GM18508 (cell line): ENCODE results near the gene GADD45A.
"Not testable (repeated sequence)": the region's sequence is repeated elsewhere in the genome, so short reads cannot be mapped to it uniquely, and the experiment has no call there.

Experiments
- ATAC-seq: cut with Tn5 transposase; IDR thresholded peaks from one replicate; pipeline ENCODE4 v1.9.1; 2021; ENCODE audit warnings: moderate number of reproducible peaks; ENCODE audit not compliant: insufficient read depth, unreplicated experiment

The GADD45A gene

GRCh38 chr1:67713057-67713846 lies 28.3 kb downstream of the GADD45A start:
- ATAC-seq, result no peak

GRCh38 chr1:67715819-67716218 lies 30.8 kb downstream of the GADD45A start:
- no peak for ATAC-seq

DNA sequence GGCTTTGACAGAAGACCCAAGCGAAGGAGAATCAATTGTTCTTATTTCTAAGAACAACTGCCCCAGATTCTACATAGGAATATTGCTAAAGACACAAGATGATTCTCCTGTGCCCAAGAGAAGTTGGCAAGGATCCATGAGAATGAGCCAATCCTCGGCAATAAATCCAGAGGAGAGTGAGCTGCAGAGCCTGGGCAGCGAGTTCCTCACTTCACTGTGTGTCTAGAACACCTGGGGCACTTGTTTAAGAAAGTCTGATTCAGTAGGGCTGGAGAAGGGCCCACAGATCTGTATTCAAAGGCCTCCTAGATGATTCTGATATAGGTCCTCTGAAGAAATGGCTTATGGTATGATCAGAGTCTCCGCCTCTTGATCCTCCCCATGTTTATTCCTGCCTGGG lies 31.8 kb downstream of the GADD45A start:
- no peak for ATAC-seq

GRCh38 chr1:67717876-67718275 lies 32.9 kb downstream of the GADD45A start:
- ATAC-seq, result no peak

GRCh38 chr1:67719329-67720196 lies 34.6 kb downstream of the GADD45A start:
- ATAC-seq, result no peak

DNA sequence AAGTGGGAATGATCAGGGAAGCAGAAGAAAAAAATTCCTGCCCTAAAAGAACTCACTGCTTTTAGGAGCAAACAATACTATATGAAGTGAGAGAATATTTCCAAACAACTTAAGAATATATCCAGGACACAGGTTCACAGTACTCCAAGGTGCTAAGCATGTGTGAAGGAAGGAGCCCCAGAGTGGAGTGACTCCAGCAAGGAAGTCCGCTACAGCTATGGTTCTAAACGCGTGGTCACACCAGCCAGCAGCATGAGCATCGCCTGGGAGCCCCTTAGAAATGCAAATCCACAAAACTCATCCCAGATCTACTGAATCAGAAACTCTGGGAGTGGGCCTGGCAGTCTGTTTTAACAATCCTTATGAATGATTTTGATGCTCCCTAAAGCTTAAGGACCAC lies 36.1 kb downstream of the GADD45A start:
- no peak for ATAC-seq

DNA sequence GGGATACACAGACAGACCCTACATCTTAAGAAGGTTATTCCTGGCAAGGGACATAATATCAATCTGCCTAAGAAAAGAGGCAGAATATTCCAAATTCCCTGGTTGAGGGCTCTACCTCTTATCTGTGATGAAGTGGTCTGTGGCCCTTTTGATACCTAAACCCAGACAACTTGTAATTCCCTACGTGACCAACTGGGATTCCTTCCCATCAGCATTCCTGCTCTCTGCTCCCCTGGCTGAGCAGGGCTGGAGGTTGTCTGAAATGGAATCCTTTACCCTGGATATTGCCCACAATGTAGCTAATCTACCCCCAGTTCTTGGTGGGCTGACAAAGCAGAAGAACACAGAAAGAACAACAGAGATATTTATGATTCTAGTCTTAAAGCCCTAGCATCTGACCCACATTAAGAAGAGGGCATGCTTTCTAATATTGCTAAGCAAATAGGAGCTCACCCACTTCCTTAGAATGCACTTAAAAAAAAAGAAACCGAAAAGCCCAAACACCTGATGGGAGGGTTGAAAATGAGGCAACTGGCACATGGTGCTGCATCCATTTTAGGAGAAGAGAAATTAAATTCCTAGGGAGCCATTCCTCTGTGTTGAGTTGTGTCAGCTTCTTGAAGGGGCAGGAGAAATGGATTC lies 36.8 kb downstream of the GADD45A start:
- no peak for ATAC-seq

GRCh38 chr1:67722292-67722944 lies 37.4 kb downstream of the GADD45A start:
- ATAC-seq, result no peak

- ATAC-seq, result no peak
Measured at GRCh38 chr1:67723126-67723525, 38.1 kb downstream of the GADD45A start.

GRCh38 chr1:67723620-67724019 lies 38.6 kb downstream of the GADD45A start:
- peak; percentile 54 for ATAC-seq

DNA sequence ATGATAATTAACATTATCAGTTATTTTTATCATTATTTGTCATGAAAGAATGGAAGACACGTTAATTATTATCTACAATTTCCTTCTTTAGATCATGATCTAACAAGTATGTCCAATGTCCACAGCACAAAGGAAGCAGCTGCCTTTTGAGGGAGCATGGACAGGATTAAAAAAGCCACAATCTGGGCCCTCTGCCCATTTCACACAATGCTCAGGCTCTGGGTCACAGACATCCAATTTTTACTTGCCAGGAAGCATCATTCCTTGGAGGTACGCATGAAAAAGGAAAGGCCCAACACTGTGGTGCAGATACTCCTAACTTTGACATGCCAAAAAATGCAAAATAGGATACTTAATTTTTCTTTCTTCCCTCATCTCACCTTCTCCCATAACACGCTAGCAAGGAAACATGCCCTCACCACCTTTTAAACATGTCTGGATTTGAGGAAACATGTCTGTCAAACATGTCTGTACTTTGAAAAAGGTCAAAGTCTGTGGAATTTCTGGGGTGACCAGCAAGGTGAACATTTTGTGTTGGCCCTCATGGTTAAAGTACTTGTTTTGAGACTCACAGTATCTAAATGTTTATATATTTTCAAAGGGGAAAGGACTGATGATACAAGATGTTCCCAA lies 40.0 kb downstream of the GADD45A start:
- no peak for ATAC-seq

GRCh38 chr1:67726224-67726623 lies 41.2 kb downstream of the GADD45A start:
- ATAC-seq, result no peak

GRCh38 chr1:67729872-67730271 lies 44.9 kb downstream of the GADD45A start:
- ATAC-seq, result no peak

GRCh38 chr1:67730312-67730711 lies 45.3 kb downstream of the GADD45A start:
- ATAC-seq, result not testable (repeated sequence)

- no peak for ATAC-seq
Measured at GRCh38 chr1:67731322-67731721, 46.3 kb downstream of the GADD45A start.

DNA sequence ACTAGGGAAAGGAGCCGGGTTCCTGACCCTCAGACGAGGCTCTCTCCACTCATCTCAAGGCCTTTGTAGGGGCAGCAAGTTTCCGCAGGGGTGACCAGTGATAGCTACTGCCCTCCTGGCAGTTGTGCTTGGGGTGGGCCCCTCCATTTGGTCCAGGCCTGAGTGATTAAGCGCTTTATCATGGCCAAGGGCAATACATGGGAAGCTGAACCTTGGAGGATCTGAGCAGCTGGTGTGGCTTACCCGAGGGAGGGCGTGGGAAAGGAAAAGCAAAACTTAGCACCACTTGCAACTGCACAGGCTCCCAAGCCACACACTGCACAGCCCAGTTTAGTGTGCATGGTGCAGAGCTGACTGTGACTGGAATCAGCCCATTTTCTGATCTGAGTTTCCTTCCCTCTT lies 47.8 kb downstream of the GADD45A start:
- ATAC-seq, result no peak

DNA sequence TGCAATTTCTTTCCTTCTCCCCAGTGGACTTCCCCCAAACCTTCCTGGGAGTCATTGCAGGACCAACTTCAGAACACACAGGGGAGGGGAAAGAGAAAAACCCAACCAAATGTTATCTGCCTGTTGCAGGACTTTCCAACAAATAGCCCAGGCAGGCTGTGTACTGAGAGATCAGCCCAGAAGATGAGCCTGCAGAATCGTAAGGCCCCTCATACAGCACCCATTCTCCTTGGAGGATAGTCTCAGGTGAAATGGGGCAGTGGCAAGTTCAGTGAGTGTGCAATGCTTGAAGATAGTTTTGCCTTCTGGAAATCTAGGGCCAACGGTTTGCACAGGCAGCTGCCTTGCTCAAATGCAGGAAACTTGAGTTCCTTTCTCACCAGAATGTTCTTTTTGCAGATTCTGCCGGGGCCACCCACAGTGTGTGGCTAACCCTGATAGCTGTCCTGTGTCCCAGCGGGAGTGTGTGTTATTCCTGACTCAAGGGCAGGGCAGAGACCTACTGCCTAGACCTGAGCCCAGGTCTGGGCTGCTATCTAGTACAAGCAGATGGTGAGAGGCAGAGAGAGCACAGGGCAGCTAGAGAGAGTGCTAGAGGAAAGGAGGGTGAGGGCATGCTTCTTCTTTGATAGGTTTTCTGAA lies 48.8 kb downstream of the GADD45A start:
- ATAC-seq, result no peak

- no peak for ATAC-seq
Measured at GRCh38 chr1:67734323-67734690, 49.3 kb downstream of the GADD45A start.

- ATAC-seq, result no peak
Measured at GRCh38 chr1:67735206-67735605, 50.2 kb downstream of the GADD45A start.
